GM23248 (cell line): ENCODE measurements around the gene SCAPER. TPM values are rescaled to one million over a fixed set of nuclear protein-coding genes. Genes with fewer than 3 reads are reported as not detected.

ENCODE experiments used
- DNase-seq: peaks from one replicate; pipeline ENCODE4 v3.0.0-alpha.2; 2015
- H2AFZ ChIP-seq: fragments of 200-600 bp; sonication (generic); 2 replicates; pipeline ENCODE4 v1.6.1; 2016; ENCODE audit warnings: antibody characterized with exemption
- H3F3A ChIP-seq: fragments of 200-600 bp; sonication (generic); 2 replicates; pipeline ENCODE4 v1.6.1; 2016; ENCODE audit warnings: mild to moderate bottlenecking, antibody characterized with exemption, mixed run types; ENCODE audit not compliant: insufficient read depth
- H3K27ac ChIP-seq: fragments of 200-600 bp; sonication (generic); 2 replicates; pipeline ENCODE4 v1.5.1; 2016; ENCODE audit warnings: mild to moderate bottlenecking
- H3K27me3 ChIP-seq: fragments of 200-600 bp; sonication (generic); replicated peaks from 2 replicates; pipeline ENCODE4 v1.6.1; 2016; ENCODE audit warnings: mild to moderate bottlenecking; ENCODE audit not compliant: insufficient read depth
- H3K36me3 ChIP-seq: fragments of 200-600 bp; sonication (generic); 2 replicates; pipeline ENCODE4 v1.6.1; 2016; ENCODE audit warnings: low read depth, mild to moderate bottlenecking
- H3K4me1 ChIP-seq: fragments of 200-600 bp; sonication (generic); 2 replicates; pipeline ENCODE4 v1.6.1; 2016; ENCODE audit warnings: mild to moderate bottlenecking; ENCODE audit not compliant: insufficient read depth
- H3K4me2 ChIP-seq: fragments of 200-600 bp; sonication (generic); one replicate; pipeline ENCODE4 v1.6.1; 2016; ENCODE audit warnings: mild to moderate bottlenecking; ENCODE audit not compliant: unreplicated experiment
- H3K4me3 ChIP-seq: fragments of 200-600 bp; sonication (generic); 2 replicates; pipeline ENCODE4 v1.5.1; 2016; ENCODE audit warnings: mild to moderate bottlenecking
- H3K79me2 ChIP-seq: fragments of 200-600 bp; sonication (generic); 2 replicates; pipeline ENCODE4 v1.6.1; 2016; ENCODE audit warnings: mild to moderate bottlenecking; ENCODE audit not compliant: insufficient read depth
- H3K9ac ChIP-seq: fragments of 200-600 bp; sonication (generic); 2 replicates; pipeline ENCODE4 v1.6.1; 2016; ENCODE audit warnings: mild to moderate bottlenecking
- H3K9me2 ChIP-seq: fragments of 200-600 bp; sonication (generic); 2 replicates; pipeline ENCODE4 v1.6.1; 2016; ENCODE audit warnings: mixed run types, mild to moderate bottlenecking, moderate library complexity; ENCODE audit not compliant: insufficient read depth
- H3K9me3 ChIP-seq: fragments of 200-600 bp; sonication (generic); one replicate; pipeline ENCODE4 v1.6.1; 2017; ENCODE audit warnings: low read depth
- H4K20me1 ChIP-seq: fragments of 200-600 bp; sonication (generic); 2 replicates; pipeline ENCODE4 v1.6.0; 2016; ENCODE audit not compliant: insufficient read depth
- EZH2 ChIP-seq: fragments of 200-600 bp; sonication (generic); IDR thresholded peaks from 2 replicates; pipeline ENCODE4 v1.6.1; 2018; ENCODE audit warnings: antibody characterized with exemption, mild to moderate bottlenecking; ENCODE audit not compliant: insufficient read depth, poor library complexity, severe bottlenecking
- EZH2phosphoT487 ChIP-seq: fragments of 200-600 bp; sonication (generic); IDR thresholded peaks from 2 replicates; pipeline ENCODE4 v1.6.1; 2018; ENCODE audit warnings: antibody characterized with exemption, moderate library complexity, mild to moderate bottlenecking, low read depth; ENCODE audit not compliant: insufficient read depth
- WGBS, 2 experiments: methylation state at CpG; one replicate each; pipeline ENCODE4 v1.1.6; 2015 to 2017; ENCODE audit warnings: low lambda C conversion rate in 2 of 2, low coverage in 1 of 2; ENCODE audit errors: missing lambda C conversion rate in 2 of 2; 5-methylcytosine and 5-hydroxymethylcytosine counted together
- in situ Hi-C: fragments of 300-500 bp; cut with MboI; formaldehyde crosslinking; loops from 2 replicates; pipeline ENCODE4 v1.15.0; 2020
- polyA plus RNA-seq: library from polyadenylated mRNA; unstranded; fragments of >200 nt; fragmentation: Nextera tagmentation; extraction: Ambion mirVana; gene quantifications from 2 replicates; pipeline ENCODE4 v1.2.1, GENCODE V29; 2016
- total RNA-seq: library from RNA; depleted of rRNA; stranded (reverse); fragments of >200 nt; shearing (Covaris generic); gene quantifications from 2 replicates; pipeline ENCODE4 v1.2.3, GENCODE V29; 2014

Gene SCAPER
- total and polyA plus RNA-seq, 2 experiments from 2014 or later, result 5.9 to 7.8 TPM

GRCh38 chr15:76492538-76492937 lies 412.6 kb downstream of the SCAPER start:
- no peak for TF ChIP-seq EZH2
- TF ChIP-seq EZH2phosphoT487, result no peak
- whole genome bisulfite sequencing, 2 experiments, result 81 to 83% methylated on average over 1 of the region's 1 CpG
- Histone ChIP-seq H3K9ac (no peak overlapping the region), H3K4me1 (no peaks in the 10 kb centered on the region), H3K27me3 (no peaks in the 10 kb centered on the region), H3K79me2 (no peaks in the 10 kb centered on the region), H4K20me1 (no peaks in the 10 kb centered on the region), H3F3A (no peaks in the 10 kb centered on the region), H3K4me2 (no peak overlapping the region), H2AFZ (no peak overlapping the region), H3K9me2 (no peaks in the 10 kb centered on the region), H3K4me3 (no peak overlapping the region), H3K36me3 (no peaks in the 10 kb centered on the region), H3K27ac (no peak overlapping the region), H3K9me3 (no peaks in the 10 kb centered on the region)
- in situ Hi-C loops, result no loop called here
- no peak for DNase-seq

- Histone ChIP-seq H4K20me1 (no peaks in the 10 kb centered on the region), H3K27me3 (no peaks in the 10 kb centered on the region), H3K4me2 (no peak overlapping the region), H3F3A (no peaks in the 10 kb centered on the region), H3K79me2 (no peaks in the 10 kb centered on the region), H3K36me3 (no peaks in the 10 kb centered on the region), H3K9me3 (no peaks in the 10 kb centered on the region), H3K9ac (no peak overlapping the region), H3K4me1 (no peaks in the 10 kb centered on the region), H3K9me2 (no peaks in the 10 kb centered on the region), H3K4me3 (no peak overlapping the region), H2AFZ (no peak overlapping the region), H3K27ac (no peak overlapping the region)
- WGBS, 2 experiments, result 94 to 97% methylated on average over 2 of the region's 2 CpGs
- TF ChIP-seq EZH2 (no peak), EZH2phosphoT487 (no peak)
- DNase-seq, result no peak
- in situ Hi-C loops, result no loop called here
Observed at GRCh38 chr15:76483752-76484151, 421.4 kb downstream of the SCAPER start.

GRCh38 chr15:76483018-76483417 lies 422.1 kb downstream of the SCAPER start:
- H3K27ac ChIP-seq, result no peak overlapping the region
- no peak overlapping the region for H3K4me2 ChIP-seq
- DNase-seq, result no peak
- no peak for TF ChIP-seq EZH2
- no peak overlapping the region for H3K9ac ChIP-seq
- no peak overlapping the region for H2AFZ ChIP-seq
- H4K20me1 ChIP-seq, result no peaks in the 10 kb centered on the region
- no peaks in the 10 kb centered on the region for H3K27me3 ChIP-seq
- H3K9me2 ChIP-seq, result no peaks in the 10 kb centered on the region
- no peaks in the 10 kb centered on the region for H3K9me3 ChIP-seq
- no peaks in the 10 kb centered on the region for H3K36me3 ChIP-seq
- H3K4me3 ChIP-seq, result no peak overlapping the region
- in situ Hi-C loops, result no loop called here
- no peaks in the 10 kb centered on the region for H3K79me2 ChIP-seq
- H3F3A ChIP-seq, result no peaks in the 10 kb centered on the region
- 84 to 95% methylated on average over 1 of the region's 1 CpG for WGBS, 2 experiments
- H3K4me1 ChIP-seq, result no peaks in the 10 kb centered on the region

GRCh38 chr15:76480267-76480666 lies 424.9 kb downstream of the SCAPER start:
- in situ Hi-C loops, result no loop called here
- DNase-seq, result no peak
- TF ChIP-seq EZH2 (no peak), EZH2phosphoT487 (no peak)
- 97 to 98% methylated on average over 3 of the region's 3 CpGs for WGBS, 2 experiments
- no peak overlapping the region for H3K9ac ChIP-seq
- H3K9me2 ChIP-seq, result no peaks in the 10 kb centered on the region
- H3K4me3 ChIP-seq, result no peak overlapping the region
- H4K20me1 ChIP-seq, result no peaks in the 10 kb centered on the region
- H2AFZ ChIP-seq, result no peak overlapping the region
- no peaks in the 10 kb centered on the region for H3K79me2 ChIP-seq
- H3K4me1 ChIP-seq, result no peaks in the 10 kb centered on the region
- H3K27ac ChIP-seq, result no peak overlapping the region
- no peaks in the 10 kb centered on the region for H3K36me3 ChIP-seq
- H3F3A ChIP-seq, result no peaks in the 10 kb centered on the region
- no peak overlapping the region for H3K4me2 ChIP-seq
- H3K9me3 ChIP-seq, result no peaks in the 10 kb centered on the region
- no peaks in the 10 kb centered on the region for H3K27me3 ChIP-seq

GRCh38 chr15:76470691-76471090 lies 434.4 kb downstream of the SCAPER start:
- H3K4me3 ChIP-seq, result no peak overlapping the region
- H3F3A ChIP-seq, result no peaks in the 10 kb centered on the region
- peaks cover 10% of the 10 kb centered on the region for H3K4me1 ChIP-seq
- no peak overlapping the region for H3K4me2 ChIP-seq
- DNase-seq, result peak; percentile 63
- no peaks in the 10 kb centered on the region for H3K36me3 ChIP-seq
- no peaks in the 10 kb centered on the region for H4K20me1 ChIP-seq
- no peak overlapping the region for H3K9ac ChIP-seq
- in situ Hi-C loops, result no loop called here
- no peaks in the 10 kb centered on the region for H3K9me3 ChIP-seq
- no peaks in the 10 kb centered on the region for H3K9me2 ChIP-seq
- H3K27ac ChIP-seq, result no peak overlapping the region
- no peaks in the 10 kb centered on the region for H3K27me3 ChIP-seq
- TF ChIP-seq EZH2phosphoT487 (no peak), EZH2 (no peak)
- no peaks in the 10 kb centered on the region for H3K79me2 ChIP-seq
- H2AFZ ChIP-seq, result no peak overlapping the region
